Measurements from ENCODE around the gene MLLT3.

Gene MLLT3

DNA sequence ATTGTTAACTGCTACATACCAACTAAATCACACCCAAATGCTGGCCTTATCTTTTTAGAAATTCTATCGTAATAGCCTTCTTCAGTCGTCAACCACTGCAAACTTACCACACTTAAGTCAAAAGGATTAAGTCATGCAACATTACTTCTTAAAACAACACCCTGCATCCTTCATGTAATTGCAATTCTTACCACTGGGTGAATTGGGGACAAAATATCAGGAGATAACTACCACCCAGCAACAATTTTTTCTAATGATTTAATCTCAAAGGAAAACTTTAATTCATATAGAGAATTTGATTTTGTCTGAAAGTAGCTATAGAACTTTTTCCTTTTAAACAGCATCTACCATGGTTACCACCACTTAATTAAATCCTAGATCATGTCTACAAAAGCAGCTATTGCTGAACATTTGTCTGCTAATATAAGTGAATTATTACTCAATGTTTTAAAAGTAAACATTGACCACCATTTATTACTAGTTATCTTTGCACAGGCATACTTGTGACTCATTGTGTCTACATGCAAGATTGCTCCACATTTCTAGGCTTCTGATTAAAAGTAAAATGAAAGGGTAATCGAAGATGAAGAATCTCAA is 10.5 kb downstream of the MLLT3 start:
- no peaks in the 10 kb centered on the region for H3K9me3 ChIP-seq (ENCODE audit: insufficient read depth, low read depth, low read length)
- H3K27me3 ChIP-seq (ENCODE audit: insufficient read depth, low read length, poor library complexity, severe bottlenecking) = no peaks in the 10 kb centered on the region
- no peaks in the 10 kb centered on the region for H3K9me2 ChIP-seq (replicated peaks; ENCODE audit: low read depth, low read length)
- peaks cover 57% of the 10 kb centered on the region for H4K20me1 ChIP-seq (ENCODE audit: insufficient read depth, low read length, poor library complexity, severe bottlenecking)
- no peak overlapping the region for H3K4me3 ChIP-seq (ENCODE audit: low read length, poor library complexity, severe bottlenecking)
- TF ChIP-seq, protein P1, sequence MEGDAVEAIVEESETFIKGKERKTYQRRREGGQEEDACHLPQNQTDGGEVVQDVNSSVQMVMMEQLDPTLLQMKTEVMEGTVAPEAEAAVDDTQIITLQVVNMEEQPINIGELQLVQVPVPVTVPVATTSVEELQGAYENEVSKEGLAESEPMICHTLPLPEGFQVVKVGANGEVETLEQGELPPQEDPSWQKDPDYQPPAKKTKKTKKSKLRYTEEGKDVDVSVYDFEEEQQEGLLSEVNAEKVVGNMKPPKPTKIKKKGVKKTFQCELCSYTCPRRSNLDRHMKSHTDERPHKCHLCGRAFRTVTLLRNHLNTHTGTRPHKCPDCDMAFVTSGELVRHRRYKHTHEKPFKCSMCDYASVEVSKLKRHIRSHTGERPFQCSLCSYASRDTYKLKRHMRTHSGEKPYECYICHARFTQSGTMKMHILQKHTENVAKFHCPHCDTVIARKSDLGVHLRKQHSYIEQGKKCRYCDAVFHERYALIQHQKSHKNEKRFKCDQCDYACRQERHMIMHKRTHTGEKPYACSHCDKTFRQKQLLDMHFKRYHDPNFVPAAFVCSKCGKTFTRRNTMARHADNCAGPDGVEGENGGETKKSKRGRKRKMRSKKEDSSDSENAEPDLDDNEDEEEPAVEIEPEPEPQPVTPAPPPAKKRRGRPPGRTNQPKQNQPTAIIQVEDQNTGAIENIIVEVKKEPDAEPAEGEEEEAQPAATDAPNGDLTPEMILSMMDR (conservative IDR thresholded peaks at IDR 0.05; ENCODE audit: low read length) = peak; percentile 71
- no peak for TF ChIP-seq EZH2phosphoT487 (IDR thresholded peaks at IDR 0.05; ENCODE audit: borderline replicate concordance)
- peak overlapping the region; percentile 30 for H3K4me2 ChIP-seq (ENCODE audit: low read depth, low read length, poor library complexity, severe bottlenecking)
- H2AFZ ChIP-seq (ENCODE audit: low read length) = no peak overlapping the region
- H3F3A ChIP-seq (ENCODE audit: low read depth) = no peaks in the 10 kb centered on the region
- H3K9ac ChIP-seq (ENCODE audit: low read depth, low read length, poor library complexity, severe bottlenecking) = no peak overlapping the region
- H3K4me1 ChIP-seq (ENCODE audit: insufficient read depth, low read length, poor library complexity, severe bottlenecking) = peaks cover 64% of the 10 kb centered on the region
- no peaks in the 10 kb centered on the region for H3K36me3 ChIP-seq (ENCODE audit: insufficient read depth, low read length)
- H3K79me2 ChIP-seq (ENCODE audit: insufficient read depth, low read length) = peaks cover 94% of the 10 kb centered on the region

DNA sequence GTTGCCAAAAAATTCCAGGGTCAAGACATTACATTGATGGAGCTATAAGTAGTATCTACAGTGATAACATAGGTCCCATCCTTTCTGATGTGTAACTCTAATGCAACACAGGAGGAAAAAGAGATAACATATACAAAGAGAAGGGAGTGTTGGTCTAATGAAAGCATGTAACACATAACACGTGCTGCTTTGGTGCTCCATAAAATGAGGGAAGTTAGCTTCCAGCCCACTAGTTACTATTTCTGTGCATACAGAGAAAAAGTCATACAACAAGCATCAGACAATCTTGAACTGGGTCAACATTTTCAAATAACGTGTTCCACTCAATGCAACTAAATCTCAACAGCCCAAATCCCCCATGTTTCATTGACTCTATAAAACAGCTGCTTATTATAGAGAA is 11.7 kb downstream of the MLLT3 start:
- TF ChIP-seq, protein P1 (conservative IDR thresholded peaks at IDR 0.05; ENCODE audit: low read length) = no peak
- no peak for TF ChIP-seq EZH2phosphoT487 (IDR thresholded peaks at IDR 0.05; ENCODE audit: borderline replicate concordance)
- Histone ChIP-seq H3K79me2 (ENCODE audit: insufficient read depth, low read length) (peaks cover 94% of the 10 kb centered on the region), H3K4me2 (ENCODE audit: low read depth, low read length, poor library complexity, severe bottlenecking) (peak overlapping the region; percentile 13), H3K9ac (ENCODE audit: low read depth, low read length, poor library complexity, severe bottlenecking) (no peak overlapping the region), H3K27me3 (ENCODE audit: insufficient read depth, low read length, poor library complexity, severe bottlenecking) (no peaks in the 10 kb centered on the region), H4K20me1 (ENCODE audit: insufficient read depth, low read length, poor library complexity, severe bottlenecking) (peaks cover 56% of the 10 kb centered on the region), H3K36me3 (ENCODE audit: insufficient read depth, low read length) (no peaks in the 10 kb centered on the region), H3K4me1 (ENCODE audit: insufficient read depth, low read length, poor library complexity, severe bottlenecking) (peaks cover 68% of the 10 kb centered on the region), H3K9me2 (replicated peaks; ENCODE audit: low read depth, low read length) (no peaks in the 10 kb centered on the region), H3K9me3 (ENCODE audit: insufficient read depth, low read depth, low read length) (no peaks in the 10 kb centered on the region), H3F3A (ENCODE audit: low read depth) (no peaks in the 10 kb centered on the region), H3K4me3 (ENCODE audit: low read length, poor library complexity, severe bottlenecking) (no peak overlapping the region), H2AFZ (ENCODE audit: low read length) (no peak overlapping the region)

DNA sequence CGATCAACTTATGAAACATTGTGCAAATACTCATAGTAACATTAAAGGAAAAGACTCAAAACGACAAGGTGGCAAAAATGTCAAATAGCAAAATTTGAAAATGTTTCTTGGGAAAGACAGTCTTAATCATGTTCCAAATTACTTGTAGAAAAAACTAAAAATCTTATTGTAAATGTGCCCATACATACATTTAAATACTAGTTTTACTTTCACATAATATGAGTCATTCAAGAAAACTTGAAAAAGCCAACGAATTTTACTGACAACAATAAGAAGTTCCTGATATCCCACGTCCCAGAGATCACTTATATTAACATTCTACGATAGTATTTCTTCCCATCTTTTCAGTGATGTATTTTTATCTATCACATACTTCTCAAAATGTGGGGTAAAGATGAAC is 13.7 kb downstream of the MLLT3 start:
- peaks cover 75% of the 10 kb centered on the region for H4K20me1 ChIP-seq (ENCODE audit: insufficient read depth, low read length, poor library complexity, severe bottlenecking)
- no peaks in the 10 kb centered on the region for H3K36me3 ChIP-seq (ENCODE audit: insufficient read depth, low read length)
- no peaks in the 10 kb centered on the region for H3K27me3 ChIP-seq (ENCODE audit: insufficient read depth, low read length, poor library complexity, severe bottlenecking)
- peaks cover 88% of the 10 kb centered on the region for H3K4me1 ChIP-seq (ENCODE audit: insufficient read depth, low read length, poor library complexity, severe bottlenecking)
- TF ChIP-seq EZH2phosphoT487 (IDR thresholded peaks at IDR 0.05; ENCODE audit: borderline replicate concordance) = no peak
- TF ChIP-seq, protein P1 (conservative IDR thresholded peaks at IDR 0.05; ENCODE audit: low read length) = no peak
- H3K4me3 ChIP-seq (ENCODE audit: low read length, poor library complexity, severe bottlenecking) = no peak overlapping the region
- H2AFZ ChIP-seq (ENCODE audit: low read length) = no peak overlapping the region
- H3F3A ChIP-seq (ENCODE audit: low read depth) = no peaks in the 10 kb centered on the region
- H3K9me3 ChIP-seq (ENCODE audit: insufficient read depth, low read depth, low read length) = no peaks in the 10 kb centered on the region
- H3K79me2 ChIP-seq (ENCODE audit: insufficient read depth, low read length) = peaks cover 98% of the 10 kb centered on the region
- H3K4me2 ChIP-seq (ENCODE audit: low read depth, low read length, poor library complexity, severe bottlenecking) = no peak overlapping the region
- H3K9ac ChIP-seq (ENCODE audit: low read depth, low read length, poor library complexity, severe bottlenecking) = no peak overlapping the region
- H3K9me2 ChIP-seq (replicated peaks; ENCODE audit: low read depth, low read length) = no peaks in the 10 kb centered on the region

All from Loucy (cell line).